ENCODE results near the gene ACSL1. TPM values are rescaled to one million over a fixed set of nuclear protein-coding genes. Genes with fewer than 3 reads are reported as not detected.

Gene ACSL1
- total RNA-seq, 1 experiment from 2014 or later: 3.5 TPM

GRCh38 chr4:184801781-184802696 is 23.7 kb downstream of the ACSL1 start:
- Histone ChIP-seq H3K23ac (ENCODE audit: insufficient read length, low read depth, low read length) (no peak overlapping the region), H3K27ac (ENCODE audit: insufficient read length, low read depth, low read length) (no peak overlapping the region), H3K56ac (ENCODE audit: insufficient read length, low read depth, low read length) (no peak overlapping the region), H4K91ac (ENCODE audit: insufficient read length, low read depth, low read length) (no peak overlapping the region), H3K9me3 (ENCODE audit: control insufficient read depth, low read depth, low read length) (no peaks in the 10 kb centered on the region), H2BK15ac (ENCODE audit: low read depth, low read length) (no peak overlapping the region), H2BK20ac (ENCODE audit: low read depth, low read length, poor library complexity, severe bottlenecking) (no peak overlapping the region), H3K4me2 (ENCODE audit: insufficient read depth, insufficient read length, low read length) (no peak overlapping the region), H3K14ac (ENCODE audit: insufficient read depth, low read length) (no peak overlapping the region), H4K20me1 (ENCODE audit: control insufficient read depth, insufficient read depth, insufficient read length) (no peaks in the 10 kb centered on the region), H4K8ac (replicated peaks; ENCODE audit: insufficient read length, low read depth, low read length) (no peak overlapping the region), H3K23me2 (ENCODE audit: insufficient read length, low read depth, low read length, poor library complexity, severe bottlenecking) (no peaks in the 10 kb centered on the region), H3K4ac (ENCODE audit: low read depth, low read length) (no peak overlapping the region), H4K5ac (ENCODE audit: insufficient read length, low read depth, low read length) (no peak overlapping the region), H3T11ph (ENCODE audit: low read length) (no peak overlapping the region), H2AK5ac (ENCODE audit: insufficient read length, low read length) (no peak overlapping the region), H2BK5ac (ENCODE audit: insufficient read length, low read length) (no peak overlapping the region), H2BK120ac (ENCODE audit: low read depth, low read length, poor library complexity, severe bottlenecking) (no peak overlapping the region), H3K9ac (ENCODE audit: extremely low read depth, insufficient read length, low read length) (no peak overlapping the region), H3K18ac (ENCODE audit: insufficient read length, low read depth, low read length) (no peak overlapping the region), H3K27me3 (ENCODE audit: insufficient read depth, low read length) (no peaks in the 10 kb centered on the region), H2AFZ (ENCODE audit: low read length) (no peak overlapping the region), H2BK12ac (ENCODE audit: insufficient read length, low read depth, low read length) (no peak overlapping the region), H3K79me2 (ENCODE audit: insufficient read depth, low read length) (no peaks in the 10 kb centered on the region), H3K4me1 (ENCODE audit: insufficient read depth, low read length) (peaks cover 6% of the 10 kb centered on the region), H3K79me1 (ENCODE audit: insufficient read depth, low read depth, low read length, poor library complexity, severe bottlenecking) (no peaks in the 10 kb centered on the region)
- Mint-ChIP-seq H3K36me3 (ENCODE audit: insufficient read depth in 1 of 3, low read depth in 3 of 3) (no peaks in the 10 kb centered on the region), H3K9me3 (no peaks in the 10 kb centered on the region), H3K27ac (no peak overlapping the region), H3K4me1 (peaks cover 9 to 11% of the 10 kb centered on the region in 2 experiments), H3K27me3 (ENCODE audit: low read depth) (peaks cover 2% of the 10 kb centered on the region; the same call in 1 of the 2 replicates), H3K4me3 (no peak overlapping the region)
- no peak for TF ChIP-seq CTCF (conservative IDR thresholded peaks at IDR 0.05)
- DNase-seq: no peak
- no CpG with 5 or more reads among the region's 10 CpGs for WGBS (ENCODE audit: extremely low coverage, insufficient read length, low lambda C conversion rate)
